Skin of body (tissue), 2 donors: ENCODE measurements around the gene SLC6A7. TPM values are rescaled to one million over a fixed set of nuclear protein-coding genes. Genes with fewer than 3 reads are reported as not detected.
A peak's percentile ranks its signal among the peaks of the same experiment; 100 is the strongest.

Experiments used
- DNase-seq: peaks from one replicate; lab custom pipeline; 2025; lab: John Stamatoyannopoulos, UW
- total RNA-seq: library from RNA; depleted of rRNA; stranded (reverse); fragments of >200 nt; gene quantifications from one replicate; pipeline ENCODE4 v1.2.3, GENCODE V29; 2014

SLC6A7 gene
- total RNA-seq, 1 donor from 2014 or later: not detected

- DNase-seq: peak; percentile 88
Measured at GRCh38 chr5:150155258-150156026, 34.4 kb upstream of the SLC6A7 start, which contains the start of gene PDGFRB. Gene PDGFRB (minus strand): TSS chr5:150155845. CDS start chr5:150137047, 18,798 bp downstream.

DNA sequence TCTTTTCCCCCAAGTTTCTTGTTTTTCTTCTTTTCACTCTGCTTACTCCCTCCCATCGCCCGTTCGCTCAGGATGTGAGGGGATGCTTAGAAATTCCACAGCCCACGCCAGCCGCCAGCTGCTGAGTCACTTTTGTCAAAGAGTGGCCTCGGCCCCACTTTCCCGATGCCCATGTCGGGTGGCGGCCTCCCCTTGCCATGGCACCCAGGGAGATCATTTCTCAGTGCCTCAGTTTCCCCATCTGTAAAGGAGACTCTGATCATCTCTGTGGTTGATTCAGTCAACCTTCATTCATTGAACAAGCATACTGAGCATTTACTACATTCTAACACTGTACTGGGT is 33.9 kb upstream of the SLC6A7 start:
- no peak for DNase-seq

DNA sequence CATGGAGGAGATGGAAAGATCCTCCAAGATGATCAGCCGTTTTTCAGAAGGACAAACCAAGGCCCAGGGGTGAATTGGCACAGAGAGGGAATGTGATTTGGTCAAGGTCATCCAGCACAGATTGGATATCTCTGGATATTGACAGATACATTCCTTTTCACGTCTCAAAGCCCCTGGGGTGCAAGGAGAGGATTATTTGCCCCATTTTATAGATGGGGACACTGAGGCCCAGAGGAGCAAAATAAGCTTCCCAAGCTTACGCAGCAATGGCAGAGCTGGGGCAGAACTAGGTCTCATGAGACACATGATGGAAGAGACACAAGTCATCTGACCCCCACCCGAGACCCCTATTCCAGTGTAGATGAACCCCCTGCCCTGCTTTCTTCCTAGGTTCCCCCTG is 33.3 kb upstream of the SLC6A7 start:
- DNase-seq: no peak

- no peak for DNase-seq
Measured at GRCh38 chr5:150157168-150157567, 32.7 kb upstream of the SLC6A7 start.

DNA sequence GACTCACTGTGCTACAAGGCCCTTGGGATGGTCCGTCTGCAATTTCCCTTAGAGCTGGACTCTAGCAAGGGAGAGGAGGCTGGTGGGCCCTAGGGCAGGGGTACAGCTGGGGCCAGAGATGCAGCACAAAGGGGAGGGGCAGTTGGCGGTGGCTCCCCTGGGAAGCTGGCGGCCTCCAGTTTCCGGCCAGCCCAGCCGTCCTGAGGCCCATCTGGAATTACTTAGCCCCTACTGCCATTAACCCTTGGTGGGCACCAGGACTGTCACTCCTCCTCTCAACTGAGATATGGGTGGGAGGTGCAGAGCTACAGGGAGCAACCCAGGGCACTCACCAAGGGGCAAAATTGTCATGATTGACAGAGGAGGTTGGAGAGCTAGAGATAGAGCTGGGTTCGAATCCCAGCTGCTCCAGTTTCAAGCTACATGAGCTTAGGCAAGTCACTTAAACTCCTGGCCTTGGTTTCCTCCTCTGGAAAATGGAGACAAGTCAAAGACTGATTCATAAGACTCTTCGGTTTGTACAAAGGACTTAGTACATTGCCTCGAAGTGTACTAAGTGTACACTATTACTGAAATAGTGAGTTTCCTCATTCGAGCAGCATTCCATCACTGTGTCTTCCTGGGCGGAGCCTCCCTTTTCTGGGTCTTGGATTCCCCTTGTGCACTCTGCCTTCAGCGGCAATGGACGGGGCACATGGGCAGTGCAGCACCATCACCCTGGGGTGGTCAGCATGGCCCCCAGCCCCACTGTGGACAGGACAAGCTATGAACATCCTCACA is 31.5 kb upstream of the SLC6A7 start:
- DNase-seq: no peak

DNA sequence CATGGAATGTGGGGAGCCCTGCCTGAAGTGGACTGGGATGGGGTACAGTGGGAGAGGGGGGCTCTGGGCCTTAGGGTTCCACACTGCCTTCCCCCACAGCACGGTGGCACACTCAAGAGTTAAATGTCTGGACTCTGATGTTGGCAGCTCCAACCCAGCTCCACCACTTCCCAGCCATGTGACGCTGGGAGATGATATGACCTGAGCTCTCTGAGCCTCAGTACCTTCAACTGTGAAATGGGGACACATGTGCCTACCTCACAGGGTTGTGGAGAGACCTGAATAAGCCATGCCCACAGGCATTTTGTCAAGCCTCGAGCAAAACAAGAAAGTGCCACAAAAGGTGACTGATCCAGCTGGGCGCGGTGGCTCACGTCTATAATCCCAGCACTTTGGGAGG is 30.8 kb upstream of the SLC6A7 start:
- DNase-seq: no peak

DNA sequence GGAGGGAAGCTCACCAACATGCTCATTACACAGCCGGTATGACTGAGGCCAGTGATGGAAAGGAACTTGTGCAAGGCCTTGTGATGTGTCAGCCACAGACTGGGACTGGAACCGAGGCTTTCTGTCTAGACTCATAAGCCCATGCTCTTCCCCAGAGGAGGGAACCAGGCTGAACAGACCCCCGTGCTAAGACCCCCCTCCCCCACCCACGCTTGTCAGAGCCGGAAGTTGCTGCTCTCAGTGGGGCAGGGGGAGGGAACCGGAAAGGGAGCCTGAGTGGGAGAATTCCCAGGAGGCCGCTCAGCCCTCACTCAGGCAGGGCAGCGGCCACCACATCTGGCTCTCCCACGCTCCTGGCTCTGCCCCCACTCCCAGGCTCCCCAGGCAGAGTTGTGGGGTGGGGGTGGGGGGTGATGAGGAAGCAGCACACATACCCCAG is 30.1 kb upstream of the SLC6A7 start:
- DNase-seq: peak; percentile 48

DNA sequence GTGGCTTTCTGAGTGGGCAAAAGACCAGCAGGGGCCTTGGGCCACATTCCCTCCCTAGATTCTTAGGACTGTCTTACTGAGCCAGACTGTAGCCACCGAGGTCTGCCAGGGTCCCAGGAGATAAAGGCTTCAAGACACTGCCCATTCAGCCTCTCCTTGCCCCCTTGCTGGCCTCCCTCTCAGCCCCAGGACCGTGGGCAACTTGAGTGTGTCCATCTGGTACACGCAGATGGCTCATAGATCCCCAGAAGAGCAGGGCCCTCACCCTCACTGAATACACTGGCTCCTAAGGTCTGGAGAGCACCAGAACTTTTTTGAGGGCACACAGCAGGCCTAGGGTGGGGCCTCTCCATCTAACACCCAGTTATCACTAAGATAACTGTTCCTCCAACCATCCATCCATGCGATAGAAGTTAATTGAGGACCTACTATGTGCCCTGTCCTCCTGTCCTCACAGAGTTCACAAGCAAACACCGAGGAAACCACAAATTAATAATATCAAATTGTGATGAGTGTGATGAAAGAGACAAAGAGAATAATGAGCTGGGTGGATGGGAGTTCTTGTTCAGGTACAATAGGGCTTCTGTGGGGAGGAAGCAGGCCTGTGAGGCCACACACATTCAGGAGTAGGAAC is 29.3 kb upstream of the SLC6A7 start:
- no peak for DNase-seq

- no peak for DNase-seq
Measured at GRCh38 chr5:150161242-150162141, 28.4 kb upstream of the SLC6A7 start.

DNA sequence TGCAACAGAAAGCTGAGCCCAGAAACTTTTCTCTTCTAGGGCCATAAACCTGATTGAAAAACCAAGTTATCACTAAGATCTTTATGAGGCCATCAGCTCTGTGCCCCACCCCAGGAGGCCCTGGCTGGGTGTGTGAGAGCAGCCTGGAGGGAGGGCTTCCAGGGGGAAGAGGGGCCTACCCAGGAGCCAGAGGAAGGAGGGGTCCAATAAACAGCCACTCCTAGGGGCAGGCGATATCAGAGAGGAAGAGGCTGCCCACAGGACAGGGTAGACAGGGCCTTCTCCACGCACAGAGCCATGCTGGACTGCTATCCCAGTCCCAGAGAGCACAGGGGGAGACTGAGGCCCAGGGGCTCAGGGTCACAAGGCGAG is 27.7 kb upstream of the SLC6A7 start:
- DNase-seq: no peak

GRCh38 chr5:150163035-150163434 is 26.8 kb upstream of the SLC6A7 start:
- no peak for DNase-seq

DNA sequence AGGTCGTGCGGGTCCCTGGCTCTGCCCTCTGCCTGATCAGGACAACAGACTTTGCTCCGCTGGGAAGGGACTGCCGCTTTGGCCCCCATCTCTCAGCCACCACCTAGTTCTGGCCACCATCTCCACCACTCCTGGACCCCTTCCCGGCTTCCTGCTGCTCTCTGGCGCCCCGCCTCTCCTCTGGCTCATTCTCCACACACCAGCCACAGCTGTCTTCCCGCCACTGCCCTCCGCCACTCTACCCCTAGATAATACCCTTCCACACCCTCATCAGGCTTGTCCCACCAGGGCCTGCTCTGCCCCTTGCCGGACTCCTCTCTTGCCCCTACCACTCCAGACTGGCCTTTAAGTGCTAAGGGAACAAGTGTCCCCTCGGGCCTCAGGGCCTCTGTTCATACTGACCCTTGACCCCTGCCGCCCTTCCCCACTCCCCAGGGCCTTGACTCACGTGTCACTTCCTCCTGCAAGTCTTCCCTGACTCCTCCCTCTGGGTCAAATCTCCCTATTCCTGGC is 26.3 kb upstream of the SLC6A7 start:
- no peak for DNase-seq

- peak; percentile 46 for DNase-seq
Measured at GRCh38 chr5:150164211-150164980, 25.5 kb upstream of the SLC6A7 start.

- no peak for DNase-seq
Measured at GRCh38 chr5:150166037-150166649, 23.7 kb upstream of the SLC6A7 start.

GRCh38 chr5:150166650-150167511 is 23.0 kb upstream of the SLC6A7 start, which contains the start of gene CDX1:
Gene CDX1 (plus strand): TSS chr5:150166778. CDS start chr5:150166877, 99 bp downstream.
- DNase-seq: no peak

DNA sequence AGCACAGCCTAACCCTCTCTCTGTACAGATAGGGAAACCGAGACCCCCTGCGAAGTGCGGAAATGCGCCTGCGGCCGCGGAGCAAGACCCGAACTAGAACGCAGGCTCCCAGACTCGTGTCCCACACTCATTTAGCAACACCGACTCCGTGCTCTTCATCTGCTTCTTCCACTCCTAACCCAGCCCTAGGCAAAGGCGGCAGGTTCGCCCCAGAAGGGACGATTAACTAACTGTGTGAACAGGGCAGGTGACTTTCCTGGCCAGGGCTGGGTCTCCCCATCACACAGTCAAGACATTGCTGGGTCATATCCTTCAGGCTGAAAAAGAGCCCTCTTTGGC is 22.4 kb upstream of the SLC6A7 start:
- no peak for DNase-seq

DNA sequence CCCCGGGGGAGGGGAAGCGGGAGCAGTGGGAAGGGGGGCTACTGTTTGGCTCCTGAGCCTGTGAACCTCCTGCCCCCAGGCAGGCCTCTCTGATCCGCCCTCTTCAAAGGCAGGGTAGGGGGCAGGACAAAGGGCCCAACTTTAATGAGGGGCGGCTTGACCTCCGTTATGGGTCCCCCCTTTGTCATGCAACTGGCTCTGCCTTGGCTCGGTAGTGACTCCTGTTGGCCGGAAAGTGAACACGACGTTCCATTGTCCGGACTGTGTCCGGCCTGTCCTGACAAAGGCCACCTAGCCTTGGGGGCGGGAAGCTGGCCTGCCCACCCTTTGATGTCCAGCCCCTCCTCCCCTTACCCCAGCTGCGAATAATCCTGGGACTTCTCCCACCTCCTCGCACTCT is 22.0 kb upstream of the SLC6A7 start:
- DNase-seq: no peak

DNA sequence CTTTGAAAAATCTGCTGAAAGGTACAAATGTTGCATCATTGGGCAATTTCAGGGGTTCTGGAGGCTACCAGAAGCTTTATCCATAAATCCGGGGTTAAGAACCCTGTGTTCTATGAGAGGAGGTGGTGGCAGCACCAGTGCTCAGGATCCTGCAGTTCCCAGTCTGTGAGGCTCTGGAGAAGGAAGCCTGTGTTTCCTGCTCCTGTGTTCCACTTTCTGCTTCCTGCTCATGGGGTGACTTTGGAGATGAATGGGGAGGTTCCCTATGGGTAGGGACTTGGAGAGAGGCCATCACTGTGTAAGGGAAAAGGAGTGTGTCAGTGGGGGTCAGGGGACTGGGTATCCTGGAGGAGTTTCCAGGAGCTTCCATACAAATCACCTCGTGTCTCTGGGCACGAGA is 21.0 kb upstream of the SLC6A7 start:
- DNase-seq: no peak

- DNase-seq: no peak
Measured at GRCh38 chr5:150172145-150172544, 17.7 kb upstream of the SLC6A7 start.
